Panc1 (cell line): ENCODE results near the gene MOBP.

Experiments used
- POLR2AphosphoS5 ChIP-seq: IDR thresholded peaks from 2 replicates; pipeline ENCODE4 v1.6.1; 2012; ENCODE audit warnings: mild to moderate bottlenecking, low read depth, low read length, moderate library complexity
- SIN3A ChIP-seq: IDR thresholded peaks from 2 replicates; pipeline ENCODE4 v1.6.1; 2012; ENCODE audit warnings: low read depth, mild to moderate bottlenecking, low read length, moderate library complexity, borderline replicate concordance; ENCODE audit not compliant: insufficient read depth
- TCF7L2 ChIP-seq: IDR thresholded peaks from 2 replicates; pipeline ENCODE4 v1.6.1; 2011; ENCODE audit warnings: mild to moderate bottlenecking, low read depth, low read length, inconsistent platforms
- TF ChIP-seq, protein P1 (sequence below): fragments of 450-650 bp; IDR thresholded peaks from 2 replicates; pipeline ENCODE4 v1.5.1; 2017; ENCODE audit warnings: mild to moderate bottlenecking
- TF ChIP-seq, protein P2 (sequence below), 2 experiments: IDR thresholded peaks; 2 replicates each; pipeline ENCODE4 v1.6.1; 2011 to 2012; ENCODE audit warnings: low read depth in 2 of 2, control low read depth in 1 of 2, low read length in 1 of 2, mild to moderate bottlenecking in 1 of 2, moderate library complexity in 1 of 2; ENCODE audit not compliant: insufficient read depth in 1 of 2

DNA sequence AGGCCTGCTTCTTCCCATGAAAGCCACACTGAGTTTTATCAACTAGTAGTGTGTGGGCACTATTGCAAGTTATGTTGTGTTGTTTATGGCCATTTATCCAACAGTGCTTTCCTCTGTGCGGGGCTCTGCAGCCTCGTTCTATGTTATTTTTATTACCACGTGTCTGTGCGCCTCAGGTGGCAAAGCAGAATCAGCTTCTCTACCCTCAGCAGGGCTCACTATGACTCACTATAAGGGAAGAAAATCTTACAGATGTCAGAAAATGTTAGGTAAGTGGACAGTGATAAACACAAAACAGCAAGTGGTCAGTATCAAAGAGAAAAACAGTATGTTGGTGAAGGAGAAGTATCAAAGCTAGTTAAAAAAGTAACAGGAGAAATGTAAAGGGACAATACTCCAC, 61.4 kb downstream of the MOBP start:
- TF ChIP-seq, protein P1, sequence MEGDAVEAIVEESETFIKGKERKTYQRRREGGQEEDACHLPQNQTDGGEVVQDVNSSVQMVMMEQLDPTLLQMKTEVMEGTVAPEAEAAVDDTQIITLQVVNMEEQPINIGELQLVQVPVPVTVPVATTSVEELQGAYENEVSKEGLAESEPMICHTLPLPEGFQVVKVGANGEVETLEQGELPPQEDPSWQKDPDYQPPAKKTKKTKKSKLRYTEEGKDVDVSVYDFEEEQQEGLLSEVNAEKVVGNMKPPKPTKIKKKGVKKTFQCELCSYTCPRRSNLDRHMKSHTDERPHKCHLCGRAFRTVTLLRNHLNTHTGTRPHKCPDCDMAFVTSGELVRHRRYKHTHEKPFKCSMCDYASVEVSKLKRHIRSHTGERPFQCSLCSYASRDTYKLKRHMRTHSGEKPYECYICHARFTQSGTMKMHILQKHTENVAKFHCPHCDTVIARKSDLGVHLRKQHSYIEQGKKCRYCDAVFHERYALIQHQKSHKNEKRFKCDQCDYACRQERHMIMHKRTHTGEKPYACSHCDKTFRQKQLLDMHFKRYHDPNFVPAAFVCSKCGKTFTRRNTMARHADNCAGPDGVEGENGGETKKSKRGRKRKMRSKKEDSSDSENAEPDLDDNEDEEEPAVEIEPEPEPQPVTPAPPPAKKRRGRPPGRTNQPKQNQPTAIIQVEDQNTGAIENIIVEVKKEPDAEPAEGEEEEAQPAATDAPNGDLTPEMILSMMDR: no peak
- TF ChIP-seq TCF7L2 (no peak), POLR2AphosphoS5 (no peak), SIN3A (no peak)
- TF ChIP-seq, protein P2, sequence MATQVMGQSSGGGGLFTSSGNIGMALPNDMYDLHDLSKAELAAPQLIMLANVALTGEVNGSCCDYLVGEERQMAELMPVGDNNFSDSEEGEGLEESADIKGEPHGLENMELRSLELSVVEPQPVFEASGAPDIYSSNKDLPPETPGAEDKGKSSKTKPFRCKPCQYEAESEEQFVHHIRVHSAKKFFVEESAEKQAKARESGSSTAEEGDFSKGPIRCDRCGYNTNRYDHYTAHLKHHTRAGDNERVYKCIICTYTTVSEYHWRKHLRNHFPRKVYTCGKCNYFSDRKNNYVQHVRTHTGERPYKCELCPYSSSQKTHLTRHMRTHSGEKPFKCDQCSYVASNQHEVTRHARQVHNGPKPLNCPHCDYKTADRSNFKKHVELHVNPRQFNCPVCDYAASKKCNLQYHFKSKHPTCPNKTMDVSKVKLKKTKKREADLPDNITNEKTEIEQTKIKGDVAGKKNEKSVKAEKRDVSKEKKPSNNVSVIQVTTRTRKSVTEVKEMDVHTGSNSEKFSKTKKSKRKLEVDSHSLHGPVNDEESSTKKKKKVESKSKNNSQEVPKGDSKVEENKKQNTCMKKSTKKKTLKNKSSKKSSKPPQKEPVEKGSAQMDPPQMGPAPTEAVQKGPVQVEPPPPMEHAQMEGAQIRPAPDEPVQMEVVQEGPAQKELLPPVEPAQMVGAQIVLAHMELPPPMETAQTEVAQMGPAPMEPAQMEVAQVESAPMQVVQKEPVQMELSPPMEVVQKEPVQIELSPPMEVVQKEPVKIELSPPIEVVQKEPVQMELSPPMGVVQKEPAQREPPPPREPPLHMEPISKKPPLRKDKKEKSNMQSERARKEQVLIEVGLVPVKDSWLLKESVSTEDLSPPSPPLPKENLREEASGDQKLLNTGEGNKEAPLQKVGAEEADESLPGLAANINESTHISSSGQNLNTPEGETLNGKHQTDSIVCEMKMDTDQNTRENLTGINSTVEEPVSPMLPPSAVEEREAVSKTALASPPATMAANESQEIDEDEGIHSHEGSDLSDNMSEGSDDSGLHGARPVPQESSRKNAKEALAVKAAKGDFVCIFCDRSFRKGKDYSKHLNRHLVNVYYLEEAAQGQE (IDR thresholded peaks at IDR 0.05; ENCODE audit: insufficient read depth in 1 of 2, low read depth in 2 of 2, low read length in 1 of 2): no peak
